ENCODE results near the gene NFATC1. TPM values are rescaled to one million over a fixed set of nuclear protein-coding genes. Genes with fewer than 3 reads are reported as not detected.

NFATC1 gene
- total RNA-seq, 4 donors from 2014 or later: 14.0 to 22.4 (median 15.0) TPM

GRCh38 chr18:79527656-79528315, 132.1 kb downstream of the NFATC1 start:
- WGBS, 2 donors: 79 to 85% methylated on average over 16 of the region's 16 CpGs
- TF ChIP-seq CTCF (IDR thresholded peaks at IDR 0.05) (no peak), POLR2A (IDR thresholded peaks at IDR 0.05) (no peak)
- H3K4me3 ChIP-seq (ENCODE audit: low read depth, poor library complexity, severe bottlenecking): no peak overlapping the region
- no peak for DNase-seq (ENCODE audit: low spot score in 2 of 2)
- intact Hi-C loops (cut with DNase I; ENCODE audit: low total_unique reads): loop anchor here (5.0 kb wide), 1 partner anchor 145 kb away; no protein-coding TSS in a partner anchor

DNA sequence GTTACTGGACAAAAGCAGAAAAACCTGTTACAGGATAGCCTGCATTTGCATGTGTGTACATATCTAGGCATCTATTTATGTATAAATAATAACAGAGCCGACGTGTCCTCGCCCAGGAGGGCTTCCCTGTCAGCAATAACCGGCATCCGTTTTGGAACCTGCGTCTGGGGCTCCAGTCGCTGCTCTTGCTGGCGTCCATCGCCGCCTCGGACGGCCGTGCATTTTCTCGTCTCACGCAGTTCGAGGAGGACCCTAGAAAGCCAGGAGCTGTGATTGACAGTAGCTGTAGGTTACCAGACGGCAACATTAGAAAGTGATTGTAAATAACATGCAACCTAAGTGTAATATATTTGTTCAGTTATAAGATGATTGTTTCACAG, 132.6 kb downstream of the NFATC1 start:
- intact Hi-C loops (cut with DNase I; ENCODE audit: low total_unique reads): loop anchor here (5.0 kb wide), 1 partner anchor 146 kb away; no protein-coding TSS in a partner anchor
- no peak for DNase-seq (ENCODE audit: low spot score in 2 of 2)
- TF ChIP-seq CTCF (IDR thresholded peaks at IDR 0.05) (no peak), POLR2A (IDR thresholded peaks at IDR 0.05) (no peak)
- 88 to 91% methylated on average over 17 of the region's 17 CpGs for WGBS, 2 donors
- H3K4me3 ChIP-seq (ENCODE audit: low read depth, poor library complexity, severe bottlenecking): no peak overlapping the region

DNA sequence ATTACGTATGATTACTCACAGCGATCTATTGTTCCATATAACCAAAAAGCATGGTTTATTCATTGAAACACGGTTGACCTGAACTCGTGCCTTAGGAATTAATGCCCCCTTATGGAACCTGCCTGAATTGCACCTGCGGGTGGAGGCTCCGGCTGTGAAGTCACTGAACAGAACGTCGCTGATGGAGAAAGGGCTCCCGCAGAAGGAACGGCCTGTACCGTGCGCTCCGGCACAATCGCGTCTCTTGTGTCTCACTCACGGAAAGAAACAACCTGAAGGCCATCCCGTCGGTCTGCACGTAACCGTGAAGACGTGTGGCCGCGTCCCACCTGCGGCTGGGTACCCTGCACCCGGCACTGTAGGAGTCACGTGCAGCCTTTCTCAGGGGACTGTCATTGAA, 133.1 kb downstream of the NFATC1 start:
- TF ChIP-seq POLR2A (IDR thresholded peaks at IDR 0.05) (no peak), CTCF (IDR thresholded peaks at IDR 0.05) (peak in 1 of 3 donors; percentile 70)
- WGBS, 2 donors: 66 to 67% methylated on average over 26 of the region's 26 CpGs
- H3K4me3 ChIP-seq (ENCODE audit: low read depth, poor library complexity, severe bottlenecking): no peak overlapping the region
- peak in 1 of 2 donors; percentile 64 for DNase-seq (ENCODE audit: low spot score in 2 of 2)
- intact Hi-C loops (cut with DNase I; ENCODE audit: low total_unique reads): loop anchor here (5.0 kb wide), 1 partner anchor 147 kb away; no protein-coding TSS in a partner anchor

DNA sequence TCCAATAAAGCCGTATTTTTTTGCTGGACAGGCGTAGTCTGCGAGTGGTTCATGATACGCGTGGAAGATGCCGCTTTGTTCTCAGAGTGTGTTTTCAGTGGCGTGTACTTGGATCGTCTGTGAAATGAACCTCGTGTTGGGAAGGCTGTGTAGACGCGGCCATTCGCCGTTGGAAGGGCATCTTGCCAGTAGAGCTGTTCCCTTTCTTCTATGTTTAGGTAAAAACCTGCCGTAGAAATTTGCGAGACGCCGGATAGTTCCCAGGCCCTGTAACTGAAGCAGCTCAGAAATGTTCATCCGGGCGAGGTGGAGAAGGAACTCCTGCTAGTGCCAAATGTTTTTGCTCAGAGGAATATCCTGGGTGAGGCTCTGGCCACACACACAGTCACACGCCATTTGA, 133.6 kb downstream of the NFATC1 start:
- DNase-seq (ENCODE audit: low spot score in 2 of 2): peak in 1 of 2 donors; percentile 80
- intact Hi-C loops (cut with DNase I; ENCODE audit: low total_unique reads): loop anchor here (5.0 kb wide), 1 partner anchor 147 kb away; no protein-coding TSS in a partner anchor
- no peak overlapping the region for H3K4me3 ChIP-seq (ENCODE audit: low read depth, poor library complexity, severe bottlenecking)
- TF ChIP-seq CTCF (IDR thresholded peaks at IDR 0.05): no peak
- no peak for TF ChIP-seq POLR2A (IDR thresholded peaks at IDR 0.05)
- WGBS, 2 donors: 84 to 86% methylated on average over 20 of the region's 20 CpGs

GRCh38 chr18:79529991-79530390, 134.3 kb downstream of the NFATC1 start:
- 94 to 96% methylated on average over 24 of the region's 24 CpGs for WGBS, 2 donors
- TF ChIP-seq CTCF (IDR thresholded peaks at IDR 0.05) (no peak), POLR2A (IDR thresholded peaks at IDR 0.05) (no peak)
- DNase-seq (ENCODE audit: low spot score in 2 of 2): peak in 1 of 2 donors; percentile 83
- no peak overlapping the region for H3K4me3 ChIP-seq (ENCODE audit: low read depth, poor library complexity, severe bottlenecking)
- intact Hi-C loops (cut with DNase I; ENCODE audit: low total_unique reads): loop anchor here (5.0 to 10.0 kb wide), 2 partner anchors 105 to 148 kb away; no protein-coding TSS in a partner anchor
